ENCODE measurements around the gene ENDOU. TPM values are rescaled to one million over a fixed set of nuclear protein-coding genes. Genes with fewer than 3 reads are reported as not detected.

The ENDOU gene
- total RNA-seq, 4 donors from 2014 or later, result 2.1 to 2.7 (median 2.2) TPM

GRCh38 chr12:47707355-47707754 is 17.9 kb downstream of the ENDOU start:
- no peak for TF ChIP-seq CTCF (IDR thresholded peaks at IDR 0.05)
- no peak for ATAC-seq (ENCODE audit: low FRiP score)

GRCh38 chr12:47705566-47706425 is 19.5 kb downstream of the ENDOU start, which contains the start of gene RPAP3:
Gene RPAP3 (minus strand): TSS chr12:47706030. CDS start chr12:47702840, 3,190 bp downstream.
- ATAC-seq (ENCODE audit: low FRiP score) (peak; percentile 96), DNase-seq (ENCODE audit: low spot score) (peak; percentile 93)
- peak in 1 of 3 donors; percentile 71 for TF ChIP-seq CTCF (IDR thresholded peaks at IDR 0.05)

More at GRCh38 chr12:47707355-47707754, 17.9 kb downstream of the ENDOU start:
- no peak for DNase-seq (ENCODE audit: low spot score)

GRCh38 chr12:47705229-47705565 is 20.1 kb downstream of the ENDOU start:
- ATAC-seq (ENCODE audit: low FRiP score) (no peak), DNase-seq (ENCODE audit: low spot score) (no peak)
- no peak for TF ChIP-seq CTCF (IDR thresholded peaks at IDR 0.05)

- TF ChIP-seq CTCF (IDR thresholded peaks at IDR 0.05), result no peak
- no peak for DNase-seq (ENCODE audit: low spot score)
- no peak for ATAC-seq (ENCODE audit: low FRiP score)
Observed at GRCh38 chr12:47704719-47705118, 20.6 kb downstream of the ENDOU start.

GRCh38 chr12:47700263-47700662 is 25.0 kb downstream of the ENDOU start:
- ATAC-seq (ENCODE audit: low FRiP score) (no peak), DNase-seq (ENCODE audit: low spot score) (no peak)
- TF ChIP-seq CTCF (IDR thresholded peaks at IDR 0.05), result no peak

- DNase-seq (ENCODE audit: low spot score) (no peak), ATAC-seq (ENCODE audit: low FRiP score) (no peak)
- TF ChIP-seq CTCF (IDR thresholded peaks at IDR 0.05), result no peak
Observed at GRCh38 chr12:47698631-47699030, 26.7 kb downstream of the ENDOU start.

GRCh38 chr12:47698055-47698454 is 27.2 kb downstream of the ENDOU start:
- no peak for DNase-seq (ENCODE audit: low spot score)
- no peak for ATAC-seq (ENCODE audit: low FRiP score)
- no peak for TF ChIP-seq CTCF (IDR thresholded peaks at IDR 0.05)
